Large intestine (tissue), 3 donors: ENCODE data around the gene SHROOM3. TPM values are rescaled to one million over a fixed set of nuclear protein-coding genes. Genes with fewer than 3 reads are reported as not detected.
A peak's percentile ranks its signal among the peaks of the same experiment; 100 is the strongest.
"Not testable (repeated sequence)": the region's sequence is repeated elsewhere in the genome, so short reads cannot be mapped to it uniquely, and the experiment has no call there.

ENCODE experiments used
- DNase-seq, 2 donors: peaks; one replicate each; pipeline versions ENCODE4 v3.0.0 to v3.0.0-alpha.2; 2013
- H3K27ac ChIP-seq: one replicate; pipeline ENCODE4 v1.5.1; 2013; ENCODE audit warnings: low read length
- H3K27me3 ChIP-seq: 2 replicates; pipeline ENCODE4 v1.6.1; 2013; ENCODE audit warnings: low read length; ENCODE audit not compliant: control insufficient read depth, insufficient read depth
- H3K36me3 ChIP-seq: 2 replicates; pipeline ENCODE4 v1.6.1; 2013; ENCODE audit warnings: low read length; ENCODE audit not compliant: control insufficient read depth, insufficient read depth
- H3K4me1 ChIP-seq: one replicate; pipeline ENCODE4 v1.6.1; 2013; ENCODE audit warnings: low read length; ENCODE audit not compliant: control insufficient read depth, insufficient read depth
- H3K4me3 ChIP-seq: one replicate; pipeline ENCODE4 v1.5.1; 2013; ENCODE audit warnings: low read length
- H3K9me3 ChIP-seq: one replicate; pipeline ENCODE4 v1.6.1; 2013; ENCODE audit warnings: mild to moderate bottlenecking, low read depth, low read length, moderate library complexity; ENCODE audit not compliant: control insufficient read depth
- WGBS: methylation state at CpG from one replicate; pipeline ENCODE4 v1.1.5; 2013; ENCODE audit warnings: low lambda C conversion rate; ENCODE audit not compliant: insufficient coverage; 5-methylcytosine and 5-hydroxymethylcytosine counted together
- polyA plus RNA-seq: library from polyadenylated mRNA; unstranded; fragments of 120-200 nt; gene quantifications from one replicate; pipeline ENCODE4 v1.2.1, GENCODE V29; 2013

The SHROOM3 gene
- polyA plus RNA-seq, 1 donor = 27.8 TPM

DNA sequence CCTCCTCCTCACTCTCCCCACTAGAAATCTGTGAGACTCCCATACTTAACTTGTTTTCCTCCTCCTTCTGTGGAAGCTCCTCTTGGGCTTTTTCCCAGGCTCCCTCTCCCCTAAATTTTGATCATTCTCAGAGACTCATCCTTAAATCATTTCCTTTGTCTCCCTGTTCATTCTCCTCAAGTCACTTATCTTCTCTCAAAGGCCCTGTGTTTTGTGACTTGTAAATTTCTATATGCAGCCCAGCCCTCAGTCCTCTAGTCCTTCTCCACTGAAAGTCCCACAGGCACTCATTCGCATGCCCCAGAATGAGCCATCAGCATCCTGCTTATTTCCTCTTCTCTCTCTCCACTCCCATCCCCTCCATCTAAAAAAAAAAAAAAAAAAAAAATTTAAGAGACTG is 291.1 kb downstream of the SHROOM3 start:
- no peak overlapping the region for H3K27ac ChIP-seq
- H3K9me3 ChIP-seq = no peaks in the 10 kb centered on the region
- H3K36me3 ChIP-seq = peaks cover 10% of the 10 kb centered on the region
- DNase-seq = no peak
- H3K4me3 ChIP-seq = no peak overlapping the region
- WGBS = no CpG with 5 or more reads among the region's 1 CpG
- H3K4me1 ChIP-seq = no peaks in the 10 kb centered on the region
- no peaks in the 10 kb centered on the region for H3K27me3 ChIP-seq

DNA sequence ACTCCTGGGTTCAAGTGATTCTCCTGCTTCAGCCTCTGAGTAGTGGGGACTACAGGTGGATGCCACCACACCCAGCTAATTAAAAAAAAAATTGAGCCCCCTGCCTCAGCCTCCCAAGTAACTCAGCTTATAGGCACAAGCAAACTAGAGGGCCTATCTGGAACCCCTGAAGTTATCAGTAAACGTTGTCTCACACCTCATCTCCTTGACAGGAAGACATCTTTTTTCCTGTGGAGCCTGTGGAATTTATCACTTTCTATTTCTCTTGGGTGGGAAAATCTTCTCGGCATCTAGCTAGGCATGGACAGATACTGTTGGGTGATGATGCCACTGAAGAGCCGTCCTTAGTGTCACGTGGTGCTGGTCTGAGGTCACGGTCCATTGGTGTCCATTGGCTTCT is 291.6 kb downstream of the SHROOM3 start:
- H3K4me1 ChIP-seq = no peaks in the 10 kb centered on the region
- no CpG with 5 or more reads among the region's 5 CpGs for WGBS
- no peak for DNase-seq

DNA sequence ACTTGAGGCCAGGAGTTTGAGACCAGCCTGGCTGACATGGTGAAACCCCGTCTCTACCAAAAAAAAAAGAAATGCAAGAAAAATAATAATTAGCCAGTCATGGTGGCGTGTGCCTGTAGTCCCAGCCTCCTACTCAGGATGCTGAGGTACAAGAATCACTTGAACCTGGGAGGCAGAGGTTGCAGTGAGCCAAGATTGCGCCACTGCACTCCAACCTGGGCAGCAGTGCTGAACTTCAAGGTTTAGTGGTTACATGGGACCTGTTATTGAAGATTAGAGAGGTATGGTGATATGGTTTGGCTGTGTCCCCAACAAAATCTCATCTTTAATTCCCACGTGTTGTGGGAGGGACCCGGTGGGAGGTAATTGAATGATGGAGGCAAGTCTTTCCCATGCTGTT is 292.9 kb downstream of the SHROOM3 start:
- H3K9me3 ChIP-seq, H3K4me3 ChIP-seq, H3K4me1 ChIP-seq, DNase-seq, H3K27ac ChIP-seq, H3K27me3 ChIP-seq: not testable (repeated sequence)
- H3K36me3 ChIP-seq = peaks cover 21% of the 10 kb centered on the region
- WGBS = no CpG with 5 or more reads among the region's 5 CpGs

More for the DNA sequence above, 291.6 kb downstream of the SHROOM3 start:
- Histone ChIP-seq H3K36me3 (peaks cover 10% of the 10 kb centered on the region), H3K4me3 (no peak overlapping the region), H3K27me3 (no peaks in the 10 kb centered on the region), H3K27ac (no peak overlapping the region), H3K9me3 (no peaks in the 10 kb centered on the region)

DNA sequence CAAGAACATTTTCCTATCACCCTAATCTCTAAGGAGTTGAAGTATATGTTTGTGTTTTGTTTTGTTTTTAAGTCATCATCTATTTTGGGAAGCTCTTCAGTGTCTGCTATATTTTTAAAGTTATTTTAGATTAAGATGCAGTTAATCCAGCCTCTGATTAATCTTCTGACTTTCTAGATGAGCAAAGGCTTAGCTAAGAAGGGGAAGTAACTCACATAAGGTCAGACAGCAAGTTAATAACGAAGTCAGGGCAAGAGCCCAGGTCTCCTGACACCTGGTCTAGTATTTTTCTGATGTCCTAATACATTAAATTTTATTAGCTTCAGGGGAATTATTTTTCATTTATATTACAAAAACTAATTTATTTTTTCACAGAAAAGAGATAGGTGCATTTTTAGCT is 294.4 kb downstream of the SHROOM3 start:
- Histone ChIP-seq H3K4me1 (no peaks in the 10 kb centered on the region), H3K27ac (no peak overlapping the region), H3K4me3 (no peak overlapping the region), H3K36me3 (peaks cover 28% of the 10 kb centered on the region), H3K27me3 (no peaks in the 10 kb centered on the region), H3K9me3 (no peaks in the 10 kb centered on the region)
- no peak for DNase-seq
- WGBS = no CpG with 5 or more reads among the region's 1 CpG

DNA sequence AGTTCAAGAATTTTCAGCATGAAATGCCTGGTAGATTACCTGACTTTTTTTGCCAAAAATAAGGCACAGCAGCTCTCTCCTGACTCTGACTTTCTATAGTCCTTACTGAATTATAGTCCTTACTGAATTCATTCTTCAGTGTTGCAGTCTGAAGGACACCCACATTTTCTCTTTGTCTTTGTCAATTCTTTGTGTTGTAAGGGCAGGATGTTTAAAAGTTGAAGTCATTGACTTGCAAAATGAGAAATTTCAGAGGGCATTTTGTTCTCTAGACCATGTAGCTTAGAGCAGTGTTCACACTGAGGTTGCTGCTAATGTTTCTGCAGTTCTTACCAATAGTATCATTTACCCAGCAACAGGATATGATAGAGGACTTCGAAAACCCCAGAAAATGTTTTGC is 295.0 kb downstream of the SHROOM3 start:
- Histone ChIP-seq H3K9me3 (no peaks in the 10 kb centered on the region), H3K4me1 (no peaks in the 10 kb centered on the region), H3K4me3 (no peak overlapping the region), H3K27me3 (no peaks in the 10 kb centered on the region), H3K27ac (no peak overlapping the region), H3K36me3 (peaks cover 31% of the 10 kb centered on the region)
- DNase-seq = no peak
- no CpG with 5 or more reads among the region's 1 CpG for WGBS

DNA sequence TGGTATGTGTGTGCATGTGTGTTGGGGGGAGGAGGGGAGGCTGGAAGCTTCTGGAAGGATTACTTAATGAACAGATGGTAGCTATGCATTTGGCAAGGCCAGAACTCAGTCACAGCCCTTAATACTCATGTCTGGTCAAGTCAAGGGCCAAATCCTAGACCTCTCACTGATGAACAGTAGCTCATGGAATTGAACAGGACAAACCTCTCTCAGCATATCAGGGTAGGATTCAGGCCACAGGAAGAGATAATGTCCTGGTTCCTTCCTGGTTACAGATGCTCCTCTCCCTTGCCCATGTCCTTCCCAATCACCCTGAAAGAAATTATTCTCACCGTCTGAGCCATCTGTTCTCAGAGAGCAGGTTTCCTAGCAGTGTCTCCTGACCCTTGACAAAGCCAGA is 297.2 kb downstream of the SHROOM3 start:
- Histone ChIP-seq H3K4me3 (no peak overlapping the region), H3K27me3 (no peaks in the 10 kb centered on the region), H3K36me3 (peaks cover 29% of the 10 kb centered on the region), H3K4me1 (peaks cover 2% of the 10 kb centered on the region), H3K27ac (no peak overlapping the region), H3K9me3 (no peaks in the 10 kb centered on the region)
- no peak for DNase-seq
- WGBS = no CpG with 5 or more reads among the region's 1 CpG

DNA sequence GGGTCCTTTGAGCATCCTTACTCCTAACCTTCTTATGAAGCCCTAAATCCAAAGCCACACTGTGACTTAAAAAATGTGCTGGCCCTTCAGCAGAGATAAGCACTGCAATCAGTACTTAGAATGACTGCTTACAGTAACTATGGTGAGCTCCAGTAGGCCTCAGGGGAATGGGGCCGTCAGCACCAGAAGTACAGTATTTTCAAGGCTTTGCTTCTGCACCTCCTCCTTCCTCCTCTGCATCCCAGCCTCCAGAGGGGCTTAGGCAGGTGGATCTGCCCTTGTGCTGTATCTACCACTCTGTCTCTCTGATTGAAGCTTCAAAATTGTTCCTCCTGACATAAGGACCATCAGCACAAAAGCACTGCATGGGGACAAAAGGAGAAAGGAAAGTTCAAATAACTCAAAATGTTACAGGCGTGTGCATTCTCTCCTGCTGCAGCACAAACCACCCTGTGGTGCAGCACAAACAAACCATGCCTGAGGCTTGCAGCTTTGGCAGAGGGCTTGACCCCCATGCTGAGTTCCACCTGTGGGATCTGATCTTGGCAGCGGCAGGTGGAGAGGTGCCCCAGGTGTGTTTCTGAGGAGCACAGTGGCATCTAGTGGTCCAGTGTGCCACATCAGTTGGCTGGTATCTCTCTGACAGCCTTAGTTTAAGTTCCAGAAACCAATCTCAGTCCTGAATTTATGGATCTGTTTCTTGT is 298.2 kb downstream of the SHROOM3 start:
- H3K27me3 ChIP-seq = no peaks in the 10 kb centered on the region
- no peak overlapping the region for H3K4me3 ChIP-seq
- DNase-seq = peak in 1 of 2 donors; percentile 22
- peaks cover 3% of the 10 kb centered on the region for H3K4me1 ChIP-seq
- H3K36me3 ChIP-seq = peaks cover 30% of the 10 kb centered on the region
- WGBS = no CpG with 5 or more reads among the region's 3 CpGs
- no peak overlapping the region for H3K27ac ChIP-seq
- H3K9me3 ChIP-seq = no peaks in the 10 kb centered on the region

DNA sequence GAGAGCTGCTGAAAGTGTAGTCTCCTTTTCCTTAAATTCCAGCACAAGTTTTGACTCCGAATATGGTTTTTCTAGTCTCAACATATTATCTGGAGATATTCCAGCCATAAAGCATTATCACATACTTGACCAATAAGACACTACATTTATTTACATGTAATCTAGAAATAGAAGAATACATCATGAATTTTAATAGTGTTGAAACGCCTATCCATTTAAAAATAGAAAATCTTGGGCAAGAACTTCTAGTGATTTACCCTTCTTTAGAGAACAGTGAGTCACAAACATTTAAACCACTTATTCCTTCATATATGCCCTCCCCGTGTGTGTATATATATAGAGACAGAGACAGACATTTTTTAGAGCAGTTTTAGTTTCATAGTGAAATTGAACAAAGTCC is 301.4 kb downstream of the SHROOM3 start:
- WGBS = 60% methylated on average over 1 of the region's 3 CpGs
- Histone ChIP-seq H3K9me3 (peaks cover 7% of the 10 kb centered on the region), H3K4me3 (no peak overlapping the region), H3K27me3 (no peaks in the 10 kb centered on the region), H3K36me3 (peaks cover 49% of the 10 kb centered on the region), H3K4me1 (peaks cover 9% of the 10 kb centered on the region), H3K27ac (no peak overlapping the region)
- DNase-seq = no peak

DNA sequence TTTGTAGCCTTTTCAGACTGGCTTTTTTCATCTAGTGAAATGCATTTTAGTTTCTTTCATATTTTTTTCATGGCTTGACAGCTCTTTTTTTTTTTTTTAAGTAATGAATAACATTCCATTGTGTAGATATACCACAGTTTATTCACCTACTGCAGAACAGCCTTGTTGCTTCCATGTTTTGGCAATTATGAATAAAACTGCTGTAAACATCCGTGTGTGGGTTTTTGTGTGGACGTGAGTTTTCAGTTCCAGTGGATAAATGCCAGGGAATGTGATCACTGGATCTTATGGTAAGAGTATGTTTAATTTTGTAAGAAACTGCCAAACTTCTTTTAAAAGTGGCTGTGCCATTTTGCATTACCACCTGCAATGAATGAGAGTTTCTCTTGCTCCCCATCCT is 302.2 kb downstream of the SHROOM3 start:
- WGBS = no CpG with 5 or more reads among the region's 2 CpGs
- H3K27ac ChIP-seq = peak overlapping the region; percentile 75
- no peak for DNase-seq
- H3K27me3 ChIP-seq = no peaks in the 10 kb centered on the region
- peaks cover 9% of the 10 kb centered on the region for H3K4me1 ChIP-seq
- H3K36me3 ChIP-seq = peaks cover 49% of the 10 kb centered on the region
- H3K4me3 ChIP-seq = no peak overlapping the region
- H3K9me3 ChIP-seq = peaks cover 7% of the 10 kb centered on the region

DNA sequence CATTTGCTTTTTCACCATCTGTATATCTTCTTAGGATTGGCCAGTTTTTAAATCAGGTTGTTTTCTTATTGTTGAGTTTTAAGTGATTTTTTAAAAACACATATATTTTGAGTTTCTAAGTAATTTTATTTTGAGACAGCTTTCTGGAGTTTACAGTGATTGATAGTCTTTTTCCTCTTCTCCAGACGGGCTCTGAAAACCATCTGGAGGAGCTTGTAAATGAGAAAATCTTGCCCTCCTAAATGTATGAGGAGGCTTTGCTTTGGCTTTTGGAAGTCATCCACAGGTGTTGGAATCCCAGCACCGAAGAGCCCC is 302.7 kb downstream of the SHROOM3 start:
- peaks cover 7% of the 10 kb centered on the region for H3K9me3 ChIP-seq
- H3K4me3 ChIP-seq = no peak overlapping the region
- no peak for DNase-seq
- peaks cover 9% of the 10 kb centered on the region for H3K4me1 ChIP-seq
- peak overlapping the region; percentile 75 for H3K27ac ChIP-seq
- no CpG with 5 or more reads among the region's 2 CpGs for WGBS
- H3K36me3 ChIP-seq = peaks cover 48% of the 10 kb centered on the region
- no peaks in the 10 kb centered on the region for H3K27me3 ChIP-seq
